Breast epithelium (tissue), 4 donors: Measurements from ENCODE around the gene COL6A1. TPM values are rescaled to one million over a fixed set of nuclear protein-coding genes. Genes with fewer than 3 reads are reported as not detected.

Experiments
- DNase-seq, 2 donors: peaks; one replicate each; pipeline ENCODE4 v3.0.0-alpha.2; 2019; ENCODE audit warnings: low spot score in 2 of 2
- H3K27ac ChIP-seq, 2 donors: fragments of 200-600 bp; sonication (generic) in 1 of 2; one replicate each; pipeline ENCODE4 v1.5.1; 2016 to 2019; ENCODE audit warnings: mild to moderate bottlenecking in 1 of 2
- H3K27me3 ChIP-seq, 2 donors: fragments of 200-600 bp; sonication (generic) in 1 of 2; one replicate each; pipeline versions ENCODE4 v1.5.1 to v1.6.0; 2017 to 2019; ENCODE audit warnings: control low read depth in 1 of 2, mild to moderate bottlenecking in 1 of 2
- H3K36me3 ChIP-seq: fragments of 200-600 bp; one replicate; pipeline ENCODE4 v1.5.1; 2019
- H3K4me1 ChIP-seq, 2 donors: fragments of 200-600 bp; sonication (generic); one replicate each; pipeline ENCODE4 v1.5.1; 2016 to 2019; ENCODE audit warnings: control low read depth in 1 of 2
- H3K4me3 ChIP-seq, 3 donors: fragments of 200-600 bp; sonication (generic); 1 replicate in 2 of 3; 2 replicates in 1 of 3; pipeline ENCODE4 v1.5.1; 2016 to 2019; ENCODE audit warnings: mild to moderate bottlenecking in 3 of 3, moderate library complexity in 2 of 3
- H3K9me3 ChIP-seq, 2 donors: fragments of 200-600 bp; sonication (generic) in 1 of 2; one replicate each; pipeline ENCODE4 v1.5.1; 2016 to 2019; ENCODE audit warnings: control low read depth in 1 of 2
- POLR2A ChIP-seq: fragments of 450-650 bp; IDR thresholded peaks from one replicate; pipeline ENCODE4 v1.6.1; 2016; ENCODE audit warnings: antibody characterized with exemption, mild to moderate bottlenecking, moderate library complexity
- POLR2AphosphoS5 ChIP-seq, 3 donors: sonication (generic); formaldehyde crosslinking; IDR thresholded peaks; one replicate each; pipeline ENCODE4 v1.6.1; 2017; ENCODE audit warnings: antibody characterized with exemption in 3 of 3
- intact Hi-C: fragments of 100-400 bp; cut with DNase I; formaldehyde crosslinking; loops from one replicate; pipeline ENCODE4 v1.15.1; 2023; ENCODE audit warnings: low total_unique reads
- total RNA-seq, 3 donors: library from RNA; depleted of rRNA; stranded (reverse); fragments of >200 nt; gene quantifications; one replicate each; pipeline ENCODE4 v1.1.0, GENCODE V29; 2016
- TF ChIP-seq, protein P1 (sequence below), 3 donors: fragments of 450-650 bp; IDR thresholded peaks; one replicate each; pipeline ENCODE4 v1.5.1; 2016 to 2017; ENCODE audit warnings: antibody characterized with exemption in 3 of 3, mild to moderate bottlenecking in 3 of 3, moderate library complexity in 3 of 3

COL6A1 gene
- total RNA-seq, 3 donors from 2014 or later = 137 to 527 (median 201) TPM

GRCh38 chr21:45979651-45980050, 1.9 kb upstream of the COL6A1 start:
- H3K4me1 ChIP-seq = peaks cover 3 to 6% of the 10 kb centered on the region in 2 donors
- no peak for DNase-seq
- H3K27ac ChIP-seq = peak overlapping the region in 1 of 2 donors; percentile 89
- H3K4me3 ChIP-seq = no peak overlapping the region
- TF ChIP-seq POLR2AphosphoS5 (IDR thresholded peaks at IDR 0.05) (no peak), POLR2A (no peak)
- TF ChIP-seq, protein P1, sequence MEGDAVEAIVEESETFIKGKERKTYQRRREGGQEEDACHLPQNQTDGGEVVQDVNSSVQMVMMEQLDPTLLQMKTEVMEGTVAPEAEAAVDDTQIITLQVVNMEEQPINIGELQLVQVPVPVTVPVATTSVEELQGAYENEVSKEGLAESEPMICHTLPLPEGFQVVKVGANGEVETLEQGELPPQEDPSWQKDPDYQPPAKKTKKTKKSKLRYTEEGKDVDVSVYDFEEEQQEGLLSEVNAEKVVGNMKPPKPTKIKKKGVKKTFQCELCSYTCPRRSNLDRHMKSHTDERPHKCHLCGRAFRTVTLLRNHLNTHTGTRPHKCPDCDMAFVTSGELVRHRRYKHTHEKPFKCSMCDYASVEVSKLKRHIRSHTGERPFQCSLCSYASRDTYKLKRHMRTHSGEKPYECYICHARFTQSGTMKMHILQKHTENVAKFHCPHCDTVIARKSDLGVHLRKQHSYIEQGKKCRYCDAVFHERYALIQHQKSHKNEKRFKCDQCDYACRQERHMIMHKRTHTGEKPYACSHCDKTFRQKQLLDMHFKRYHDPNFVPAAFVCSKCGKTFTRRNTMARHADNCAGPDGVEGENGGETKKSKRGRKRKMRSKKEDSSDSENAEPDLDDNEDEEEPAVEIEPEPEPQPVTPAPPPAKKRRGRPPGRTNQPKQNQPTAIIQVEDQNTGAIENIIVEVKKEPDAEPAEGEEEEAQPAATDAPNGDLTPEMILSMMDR (IDR thresholded peaks at IDR 0.05) = no peak
- H3K27me3 ChIP-seq = no peaks in the 10 kb centered on the region
- no peaks in the 10 kb centered on the region for H3K36me3 ChIP-seq
- intact Hi-C loops = no loop called here
- H3K9me3 ChIP-seq = no peaks in the 10 kb centered on the region

DNA sequence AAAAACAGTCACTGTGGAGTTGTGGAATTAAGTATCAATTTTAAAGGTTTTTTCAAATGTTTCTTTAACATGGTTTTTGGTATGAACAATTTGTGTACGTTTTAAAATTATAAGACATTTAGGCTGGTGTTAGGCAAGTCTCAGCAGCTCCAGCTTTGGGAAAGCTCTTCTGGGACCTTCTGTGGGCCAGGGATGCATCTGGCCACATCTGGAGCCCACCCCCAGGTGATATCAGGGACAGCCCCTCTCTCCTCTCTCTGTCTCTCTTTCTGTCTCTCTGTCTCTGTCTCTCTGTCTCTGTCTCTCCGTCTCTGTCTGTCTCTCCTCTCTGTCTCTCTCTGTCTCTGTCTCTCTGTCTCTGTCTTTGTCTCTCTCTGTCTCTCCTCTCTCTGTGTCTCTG, 1.3 kb upstream of the COL6A1 start:
- intact Hi-C loops = no loop called here
- TF ChIP-seq, protein P1 (IDR thresholded peaks at IDR 0.05) = no peak
- TF ChIP-seq POLR2AphosphoS5 (IDR thresholded peaks at IDR 0.05) = no peak
- TF ChIP-seq POLR2A = no peak
- no peaks in the 10 kb centered on the region for H3K27me3 ChIP-seq
- no peaks in the 10 kb centered on the region for H3K9me3 ChIP-seq
- H3K4me3 ChIP-seq = no peak overlapping the region
- no peaks in the 10 kb centered on the region for H3K36me3 ChIP-seq
- H3K27ac ChIP-seq = peak overlapping the region; percentile 52 to 73
- no peak for DNase-seq
- H3K4me1 ChIP-seq = no peaks in the 10 kb centered on the region

DNA sequence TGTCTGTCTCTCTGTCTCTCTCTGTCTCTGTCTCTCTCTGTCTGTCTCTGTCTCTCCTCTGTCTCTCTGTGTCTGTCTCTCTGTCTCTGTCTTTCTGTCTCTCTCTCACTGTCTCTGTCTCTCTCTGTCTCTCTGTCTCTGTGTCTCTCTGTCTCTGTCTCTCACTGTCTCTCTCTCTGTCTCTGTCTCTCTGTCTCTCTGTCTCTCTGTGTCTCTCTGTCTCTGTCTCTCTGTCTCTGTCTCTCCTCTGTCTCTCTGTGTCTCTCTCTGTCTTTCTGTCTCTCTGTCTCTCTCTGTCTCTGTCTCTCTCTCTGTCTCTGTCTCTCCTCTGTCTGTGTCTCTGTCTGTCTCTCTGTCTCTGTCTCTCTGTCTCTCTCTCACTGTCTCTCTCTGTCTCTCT, 873 bp upstream of the COL6A1 start:
- Histone ChIP-seq H3K9me3 (no peaks in the 10 kb centered on the region), H3K36me3 (no peaks in the 10 kb centered on the region), H3K4me1 (no peaks in the 10 kb centered on the region), H3K27me3 (no peaks in the 10 kb centered on the region), H3K27ac (peak overlapping the region; percentile 64 to 73), H3K4me3 (peak overlapping the region; percentile 31 to 97 (median 79))
- TF ChIP-seq POLR2A = no peak
- TF ChIP-seq, protein P1 (IDR thresholded peaks at IDR 0.05) = no peak
- TF ChIP-seq POLR2AphosphoS5 (IDR thresholded peaks at IDR 0.05) = no peak
- no peak for DNase-seq
- intact Hi-C loops = no loop called here

DNA sequence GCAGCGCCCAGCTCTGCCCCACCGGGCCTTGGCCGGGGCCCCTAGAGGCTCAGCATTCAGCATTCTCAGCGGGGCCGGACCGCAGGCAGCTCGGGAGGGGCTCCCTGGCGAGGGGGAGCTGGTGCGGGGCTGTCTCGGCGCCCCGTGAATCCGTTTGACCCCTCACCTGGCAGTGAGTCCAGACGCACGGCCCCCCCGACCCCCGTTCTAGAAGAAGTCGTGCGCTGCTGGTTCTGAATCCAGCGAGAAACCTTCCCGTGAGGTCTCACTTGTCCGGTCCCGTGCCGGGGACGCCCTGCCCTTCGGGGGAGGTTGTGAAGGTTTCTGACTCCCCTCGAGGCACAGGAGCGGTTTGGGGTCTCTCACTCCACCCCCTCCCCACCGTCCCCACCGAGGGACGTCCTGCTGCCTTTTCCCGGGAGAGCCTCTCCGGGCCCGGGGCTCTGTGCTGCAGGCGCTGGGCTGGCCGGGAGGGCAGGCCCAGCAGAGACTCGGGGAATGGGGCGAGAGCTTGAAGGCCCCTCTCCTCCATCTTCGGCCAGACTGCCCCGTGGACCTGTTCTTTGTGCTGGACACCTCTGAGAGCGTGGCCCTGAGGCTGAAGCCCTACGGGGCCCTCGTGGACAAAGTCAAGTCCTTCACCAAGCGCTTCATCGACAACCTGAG, 655 bp downstream of the COL6A1 start:
- intact Hi-C loops = no loop called here
- Histone ChIP-seq H3K36me3 (no peaks in the 10 kb centered on the region), H3K27me3 (no peaks in the 10 kb centered on the region), H3K9me3 (no peaks in the 10 kb centered on the region), H3K27ac (peak overlapping the region; percentile 62 to 88), H3K4me1 (no peaks in the 10 kb centered on the region), H3K4me3 (peak overlapping the region; percentile 79 to 97 (median 89))
- DNase-seq = peak; percentile 40 to 52
- TF ChIP-seq, protein P1 (IDR thresholded peaks at IDR 0.05) = no peak
- TF ChIP-seq POLR2AphosphoS5 (IDR thresholded peaks at IDR 0.05) = no peak
- TF ChIP-seq POLR2A = no peak

DNA sequence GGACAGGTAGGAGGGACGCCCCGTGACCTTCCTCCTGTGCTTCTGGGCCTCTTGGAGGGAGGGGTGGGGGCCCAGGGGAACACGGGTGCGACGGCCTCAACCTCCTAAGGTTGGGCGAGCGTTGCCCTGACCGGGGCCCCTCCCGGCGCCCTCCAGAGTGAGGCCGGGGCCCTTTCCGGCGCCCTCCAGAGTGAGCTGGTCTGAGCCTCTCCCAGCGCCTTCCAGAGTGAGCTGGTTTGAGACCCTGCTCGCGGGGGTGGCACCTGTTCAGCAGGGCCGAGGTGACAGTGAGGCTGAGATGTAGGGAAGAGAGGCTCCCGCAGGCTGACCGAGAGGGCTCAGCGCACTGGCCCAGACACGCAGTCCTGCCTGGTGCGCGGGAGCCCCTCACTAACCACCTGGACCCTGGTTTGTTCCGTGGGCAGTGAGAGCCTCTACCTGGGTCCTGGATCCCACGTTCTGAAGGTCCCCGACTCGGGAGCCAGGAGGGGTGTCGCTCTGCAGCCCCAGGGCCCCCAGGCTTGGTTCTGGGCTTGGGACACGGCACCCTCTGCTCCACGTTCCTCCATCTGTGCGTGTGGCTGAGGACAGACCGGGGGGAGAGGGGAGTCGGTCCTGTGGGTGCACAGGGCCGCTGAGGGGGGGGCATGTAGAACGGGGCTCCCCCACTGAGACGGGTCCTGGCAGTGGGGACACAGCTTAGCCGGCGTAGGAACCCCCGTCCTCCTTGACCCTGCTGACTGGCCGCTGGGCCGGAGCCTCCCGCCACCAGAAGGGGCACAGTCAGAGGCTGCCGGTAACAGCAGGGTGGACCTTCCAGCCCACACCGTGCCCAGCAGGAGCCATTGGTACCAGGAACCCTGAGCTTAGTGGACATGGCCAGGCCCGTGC, 1.4 kb downstream of the COL6A1 start:
- TF ChIP-seq, protein P1 (IDR thresholded peaks at IDR 0.05) = no peak
- no peak for TF ChIP-seq POLR2AphosphoS5 (IDR thresholded peaks at IDR 0.05)
- TF ChIP-seq POLR2A = no peak
- Histone ChIP-seq H3K27me3 (no peaks in the 10 kb centered on the region), H3K9me3 (no peaks in the 10 kb centered on the region), H3K36me3 (no peaks in the 10 kb centered on the region), H3K4me3 (peak overlapping the region; percentile 79 to 97 (median 89)), H3K27ac (peak overlapping the region; percentile 62 to 88), H3K4me1 (no peaks in the 10 kb centered on the region)
- peak in 1 of 2 donors; percentile 51 for DNase-seq
- intact Hi-C loops = no loop called here
